HepG2 (cell line): ENCODE data around the gene ENTPD6. TPM values are rescaled to one million over a fixed set of nuclear protein-coding genes. Genes with fewer than 3 reads are reported as not detected.

ENCODE experiments used
- ARID2 ChIP-seq: sonication (generic); formaldehyde crosslinking; IDR thresholded peaks from 2 replicates; pipeline ENCODE4 v1.8.1; 2022; ENCODE audit warnings: mild to moderate bottlenecking, missing genetic modification reagents, borderline replicate concordance
- BRD4 ChIP-seq: sonication (generic); formaldehyde crosslinking; IDR thresholded peaks from 2 replicates; pipeline ENCODE4 v1.4.0; 2020; ENCODE audit warnings: missing genetic modification reagents
- CTCF ChIP-seq: sonication (generic); formaldehyde crosslinking; IDR thresholded peaks from 2 replicates; pipeline ENCODE4 v1.5.0; 2020; ENCODE audit warnings: mild to moderate bottlenecking, missing genetic modification reagents, moderate library complexity
- FOXM1 ChIP-seq: sonication (generic); formaldehyde crosslinking; IDR thresholded peaks from 2 replicates; pipeline ENCODE4 v1.5.0; 2020; ENCODE audit warnings: missing genetic modification reagents
- ONECUT2 ChIP-seq: sonication (generic); formaldehyde crosslinking; IDR thresholded peaks from 2 replicates; pipeline ENCODE4 v1.4.0; 2020; ENCODE audit warnings: missing genetic modification reagents
- PHF8 ChIP-seq: sonication (generic); formaldehyde crosslinking; IDR thresholded peaks from 2 replicates; pipeline ENCODE4 v1.5.0; 2020; ENCODE audit warnings: missing genetic modification reagents
- POLR2AphosphoS5 ChIP-seq: IDR thresholded peaks from 2 replicates; pipeline ENCODE4 v1.6.1; 2012; ENCODE audit warnings: low read depth, low read length
- REPIN1 ChIP-seq: sonication (generic); formaldehyde crosslinking; IDR thresholded peaks from 2 replicates; pipeline ENCODE4 v1.8.0; 2022; ENCODE audit warnings: missing genetic modification reagents, low read depth, mild to moderate bottlenecking, borderline replicate concordance
- SNAI1 ChIP-seq: sonication (generic); formaldehyde crosslinking; IDR thresholded peaks from 2 replicates; pipeline ENCODE4 v1.5.0; 2020; ENCODE audit warnings: mild to moderate bottlenecking, missing genetic modification reagents, borderline replicate concordance
- XBP1 ChIP-seq: sonication (generic); formaldehyde crosslinking; IDR thresholded peaks from 2 replicates; pipeline ENCODE4 v1.5.0; 2020; ENCODE audit warnings: missing genetic modification reagents
- ZBTB1 ChIP-seq: sonication (generic); formaldehyde crosslinking; IDR thresholded peaks from 2 replicates; pipeline ENCODE4 v1.4.0; 2020; ENCODE audit warnings: missing genetic modification reagents, borderline replicate concordance
- ZFP36L1 ChIP-seq: sonication (generic); formaldehyde crosslinking; IDR thresholded peaks from 2 replicates; pipeline ENCODE4 v1.8.0; 2022; ENCODE audit warnings: mild to moderate bottlenecking, missing genetic modification reagents, moderate library complexity
- ZNF142 ChIP-seq: sonication (generic); formaldehyde crosslinking; IDR thresholded peaks from 2 replicates; pipeline ENCODE4 v1.4.0; 2020; ENCODE audit warnings: missing genetic modification reagents
- ZNF251 ChIP-seq: sonication (generic); formaldehyde crosslinking; IDR thresholded peaks from 2 replicates; pipeline ENCODE4 v1.9.0; 2021; ENCODE audit warnings: mild to moderate bottlenecking, missing genetic modification reagents
- ZNF256 ChIP-seq: sonication (generic); formaldehyde crosslinking; conservative IDR thresholded peaks from 2 replicates; pipeline ENCODE4 v1.4.0; 2020; ENCODE audit warnings: missing genetic modification reagents
- ZNF615 ChIP-seq: sonication (generic); formaldehyde crosslinking; IDR thresholded peaks from 2 replicates; pipeline ENCODE4 v1.5.0; 2020; ENCODE audit warnings: mild to moderate bottlenecking, missing genetic modification reagents, borderline replicate concordance
- ZNF616 ChIP-seq: sonication (generic); formaldehyde crosslinking; IDR thresholded peaks from 2 replicates; pipeline ENCODE4 v1.5.0; 2020; ENCODE audit warnings: low read depth, mild to moderate bottlenecking, missing genetic modification reagents
- ZSCAN31 ChIP-seq: sonication (generic); formaldehyde crosslinking; IDR thresholded peaks from 2 replicates; pipeline ENCODE4 v1.5.0; 2020; ENCODE audit warnings: low read depth, mild to moderate bottlenecking, missing genetic modification reagents
- ZZZ3 ChIP-seq: sonication (generic); formaldehyde crosslinking; IDR thresholded peaks from 2 replicates; pipeline ENCODE4 v1.4.0; 2020; ENCODE audit warnings: missing genetic modification reagents, mild to moderate bottlenecking, borderline replicate concordance
- polyA plus RNA-seq, 8 experiments: library from polyadenylated mRNA; depleted of rRNA in 3 of 8; stranded (reverse) in 7 of 8; unstranded in 1 of 8; fragments of >200 nt; fragmentation: Illumina TruSeq in 4 of 8; extraction: Trizol in 4 of 8; gene quantifications; 2 replicates each; pipeline versions ENCODE4 v1.2.1 to v1.2.3, GENCODE V29; 2011 to 2016; ENCODE audit warnings: low read depth in 4 of 8, missing spikeins in 1 of 8, mixed read lengths in 1 of 8; ENCODE audit not compliant: insufficient read depth in 1 of 8
- total RNA-seq, 5 experiments: library from RNA; depleted of rRNA; stranded (reverse); fragments of >200 nt; fragmentation: Illumina TruSeq; extraction: Trizol; gene quantifications; 2 replicates each; pipeline ENCODE4 v1.2.3, GENCODE V29; 2016; ENCODE audit warnings: low read depth in 1 of 5
- TF ChIP-seq, protein P1 (sequence below), 2 experiments: IDR thresholded peaks; 2 replicates each; pipeline ENCODE4 v1.6.1; 2011 to 2012; ENCODE audit warnings: low read length in 2 of 2, borderline replicate concordance in 1 of 2, low read depth in 1 of 2, mild to moderate bottlenecking in 1 of 2, moderate library complexity in 1 of 2

Gene ENTPD6
- total and polyA plus RNA-seq, 2 of the 13 experiments (the other 11 are each of a cell fraction or from before 2014, with no cell fraction given): 164 to 172 TPM

DNA sequence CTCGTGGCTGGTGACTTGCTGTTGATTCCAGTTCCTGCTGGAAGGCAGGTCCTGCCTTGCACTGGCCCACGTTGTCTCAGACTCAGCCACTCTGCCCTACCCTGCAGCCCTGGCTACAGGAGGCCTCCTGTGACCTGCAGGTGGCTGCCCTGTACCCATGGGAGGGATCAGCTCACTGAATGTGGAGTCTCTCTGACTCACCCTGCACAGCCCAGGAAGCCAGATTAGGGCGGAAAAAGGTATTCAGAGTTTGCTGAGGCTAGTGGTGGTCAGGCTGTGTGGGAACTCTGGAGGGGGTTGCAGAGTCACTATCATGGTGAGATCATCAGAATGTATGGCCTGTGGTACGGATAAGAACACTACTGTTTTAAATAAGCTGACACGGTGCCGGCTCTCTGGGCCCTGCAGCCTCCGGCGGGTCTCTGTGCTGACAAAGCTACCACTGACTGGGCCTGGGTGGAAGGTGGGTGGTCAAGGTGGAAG is 27.7 kb downstream of the ENTPD6 start (continued):
- TF ChIP-seq SNAI1: no peak
- no peak for TF ChIP-seq PHF8 (CRISPR knock-in tag)
- TF ChIP-seq REPIN1 (CRISPR knock-in tag): 0 out of 2 replicates have a peak, but pooled peaks have one; percentile 28
- TF ChIP-seq ZBTB1 (CRISPR knock-in tag): no peak
- TF ChIP-seq ZSCAN31 (CRISPR knock-in tag): no peak
- peak; percentile 78 for TF ChIP-seq CTCF (CRISPR knock-in tag)
- TF ChIP-seq ZNF142: no peak
- TF ChIP-seq ZFP36L1: 0 out of 2 replicates have a peak, but pooled peaks have one; percentile 11
- TF ChIP-seq ZNF251: no peak
- TF ChIP-seq ZNF256: no peak
- no peak for TF ChIP-seq ZZZ3
- TF ChIP-seq FOXM1 (CRISPR knock-in tag): no peak
- TF ChIP-seq POLR2AphosphoS5: no peak
- TF ChIP-seq BRD4 (CRISPR knock-in tag): no peak
- TF ChIP-seq ZNF615 (CRISPR knock-in tag): no peak
- no peak for TF ChIP-seq ARID2 (CRISPR knock-in tag)
- no peak for TF ChIP-seq XBP1 (CRISPR knock-in tag)
- TF ChIP-seq ONECUT2 (CRISPR knock-in tag): no peak
- TF ChIP-seq ZNF616 (CRISPR knock-in tag): no peak
- TF ChIP-seq, protein P1, sequence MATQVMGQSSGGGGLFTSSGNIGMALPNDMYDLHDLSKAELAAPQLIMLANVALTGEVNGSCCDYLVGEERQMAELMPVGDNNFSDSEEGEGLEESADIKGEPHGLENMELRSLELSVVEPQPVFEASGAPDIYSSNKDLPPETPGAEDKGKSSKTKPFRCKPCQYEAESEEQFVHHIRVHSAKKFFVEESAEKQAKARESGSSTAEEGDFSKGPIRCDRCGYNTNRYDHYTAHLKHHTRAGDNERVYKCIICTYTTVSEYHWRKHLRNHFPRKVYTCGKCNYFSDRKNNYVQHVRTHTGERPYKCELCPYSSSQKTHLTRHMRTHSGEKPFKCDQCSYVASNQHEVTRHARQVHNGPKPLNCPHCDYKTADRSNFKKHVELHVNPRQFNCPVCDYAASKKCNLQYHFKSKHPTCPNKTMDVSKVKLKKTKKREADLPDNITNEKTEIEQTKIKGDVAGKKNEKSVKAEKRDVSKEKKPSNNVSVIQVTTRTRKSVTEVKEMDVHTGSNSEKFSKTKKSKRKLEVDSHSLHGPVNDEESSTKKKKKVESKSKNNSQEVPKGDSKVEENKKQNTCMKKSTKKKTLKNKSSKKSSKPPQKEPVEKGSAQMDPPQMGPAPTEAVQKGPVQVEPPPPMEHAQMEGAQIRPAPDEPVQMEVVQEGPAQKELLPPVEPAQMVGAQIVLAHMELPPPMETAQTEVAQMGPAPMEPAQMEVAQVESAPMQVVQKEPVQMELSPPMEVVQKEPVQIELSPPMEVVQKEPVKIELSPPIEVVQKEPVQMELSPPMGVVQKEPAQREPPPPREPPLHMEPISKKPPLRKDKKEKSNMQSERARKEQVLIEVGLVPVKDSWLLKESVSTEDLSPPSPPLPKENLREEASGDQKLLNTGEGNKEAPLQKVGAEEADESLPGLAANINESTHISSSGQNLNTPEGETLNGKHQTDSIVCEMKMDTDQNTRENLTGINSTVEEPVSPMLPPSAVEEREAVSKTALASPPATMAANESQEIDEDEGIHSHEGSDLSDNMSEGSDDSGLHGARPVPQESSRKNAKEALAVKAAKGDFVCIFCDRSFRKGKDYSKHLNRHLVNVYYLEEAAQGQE (IDR thresholded peaks at IDR 0.05; ENCODE audit: borderline replicate concordance in 1 of 2, low read depth in 1 of 2, low read length in 2 of 2): no peak
